Activated T-helper 17 cell treated with anti-CD3 and anti-CD28 coated beads, Interleukin-2, amount 50 U/mL, for 72 hours (primary cell): ENCODE results near the gene SP110. TPM values are rescaled to one million over a fixed set of nuclear protein-coding genes. Genes with fewer than 3 reads are reported as not detected.
"Not testable (repeated sequence)": the region's sequence is repeated elsewhere in the genome, so short reads cannot be mapped to it uniquely, and the experiment has no call there.

Experiments used
- ATAC-seq: fragments of 150-1000 bp; cut with Tn5 transposase; replicated peaks from 2 replicates; pipeline ENCODE4 v1.10.0; 2021; ENCODE audit warnings: mild to moderate bottlenecking, moderate library complexity
- H3K27ac Mint-ChIP-seq: one replicate; pipeline ENCODE4 v1.8.0; 2022; ENCODE audit warnings: mixed read lengths
- H3K27me3 Mint-ChIP-seq: one replicate; pipeline ENCODE4 v1.8.0; 2022; ENCODE audit warnings: mixed read lengths
- H3K36me3 Mint-ChIP-seq: one replicate; pipeline ENCODE4 v1.8.0; 2022; ENCODE audit warnings: low read depth, mild to moderate bottlenecking, mixed read lengths
- H3K4me1 Mint-ChIP-seq: one replicate; pipeline ENCODE4 v1.8.0; 2022; ENCODE audit warnings: mixed read lengths
- H3K4me3 Mint-ChIP-seq: one replicate; pipeline ENCODE4 v1.8.0; 2022; ENCODE audit warnings: mild to moderate bottlenecking, mixed read lengths
- H3K9me3 Mint-ChIP-seq: one replicate; pipeline ENCODE4 v1.8.0; 2022; ENCODE audit warnings: mixed read lengths
- total RNA-seq, 2 donors: library from RNA; stranded (reverse); gene quantifications; one replicate each; pipeline ENCODE4 v1.2.3, GENCODE V29; 2022

The SP110 gene
- total RNA-seq, 2 donors from 2014 or later: 53.1 to 56.8 TPM

- ATAC-seq: peak; percentile 45
- Mint-ChIP-seq H3K4me1 (peaks cover 41% of the 10 kb centered on the region), H3K27me3 (no peaks in the 10 kb centered on the region), H3K36me3 (peaks cover 93% of the 10 kb centered on the region), H3K9me3 (peaks cover 4% of the 10 kb centered on the region), H3K27ac (peak overlapping the region; percentile 70), H3K4me3 (peak overlapping the region; percentile 56)
These were observed 14.4 kb upstream of the SP110 start for GRCh38 chr2:230234122-230234722.

- H3K4me3 Mint-ChIP-seq: peak overlapping the region; percentile 96
- H3K36me3 Mint-ChIP-seq: peaks cover 89% of the 10 kb centered on the region
- H3K27ac Mint-ChIP-seq: peak overlapping the region; percentile 53
- no peaks in the 10 kb centered on the region for H3K27me3 Mint-ChIP-seq
- ATAC-seq: no peak
- peaks cover 53% of the 10 kb centered on the region for H3K4me1 Mint-ChIP-seq
- H3K9me3 Mint-ChIP-seq: peaks cover 4% of the 10 kb centered on the region
These were observed 11.5 kb upstream of the SP110 start for GRCh38 chr2:230231251-230231650.

- peak overlapping the region; percentile 96 for H3K4me3 Mint-ChIP-seq
- peak overlapping the region; percentile 53 for H3K27ac Mint-ChIP-seq
- peaks cover 53% of the 10 kb centered on the region for H3K4me1 Mint-ChIP-seq
- no peak for ATAC-seq
- H3K9me3 Mint-ChIP-seq: peaks cover 4% of the 10 kb centered on the region
- peaks cover 89% of the 10 kb centered on the region for H3K36me3 Mint-ChIP-seq
- no peaks in the 10 kb centered on the region for H3K27me3 Mint-ChIP-seq
These were observed 10.9 kb upstream of the SP110 start for GRCh38 chr2:230230496-230231200.

DNA sequence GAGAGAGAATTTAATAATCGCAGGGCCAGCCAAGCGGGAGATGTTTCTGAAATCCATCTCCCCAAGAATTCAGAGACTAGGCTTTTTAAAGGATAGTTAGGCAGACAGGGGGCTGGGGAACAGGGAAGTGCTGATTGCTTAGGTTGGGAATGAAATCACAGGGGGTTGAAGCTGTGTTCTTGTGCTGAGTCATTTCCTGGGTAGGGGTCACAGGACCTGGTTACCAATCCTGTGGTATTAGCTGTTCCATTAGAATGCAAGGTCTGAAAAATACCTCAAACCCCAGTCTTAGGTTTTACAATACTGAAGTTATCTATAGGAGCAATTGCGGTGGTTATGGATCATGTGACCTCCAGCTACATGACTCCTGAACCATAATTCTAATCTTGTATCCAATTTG is 10.3 kb upstream of the SP110 start:
- Mint-ChIP-seq H3K27me3 (no peaks in the 10 kb centered on the region), H3K9me3 (peaks cover 4% of the 10 kb centered on the region), H3K27ac (peak overlapping the region; percentile 53), H3K36me3 (peaks cover 87% of the 10 kb centered on the region), H3K4me1 (peaks cover 54% of the 10 kb centered on the region), H3K4me3 (peak overlapping the region; percentile 96)
- ATAC-seq: no peak

DNA sequence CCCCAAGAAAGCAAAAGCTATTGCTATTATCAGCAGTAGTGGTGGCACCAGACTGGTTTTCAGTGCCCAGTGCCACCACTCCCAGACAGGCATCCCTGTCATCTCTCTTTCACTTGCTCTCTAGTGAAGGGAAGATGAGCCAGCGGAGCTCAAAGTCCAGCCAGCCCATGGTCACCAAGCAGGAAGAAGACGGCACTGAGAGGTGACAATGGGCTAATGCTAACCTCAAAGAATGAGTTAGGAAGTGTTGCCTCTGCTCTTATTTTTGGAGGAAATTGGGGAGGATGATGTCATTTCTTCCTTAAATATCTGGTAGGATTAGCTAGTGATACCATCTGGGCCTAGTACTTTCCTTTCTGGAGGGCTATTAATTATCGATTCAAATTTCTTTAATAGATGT is 7.4 kb upstream of the SP110 start:
- peaks cover 4% of the 10 kb centered on the region for H3K9me3 Mint-ChIP-seq
- H3K27me3 Mint-ChIP-seq: no peaks in the 10 kb centered on the region
- H3K4me1 Mint-ChIP-seq: peaks cover 56% of the 10 kb centered on the region
- no peak for ATAC-seq
- peak overlapping the region; percentile 96 for H3K4me3 Mint-ChIP-seq
- H3K27ac Mint-ChIP-seq: peak overlapping the region; percentile 26
- peaks cover 66% of the 10 kb centered on the region for H3K36me3 Mint-ChIP-seq

GRCh38 chr2:230226051-230226551 is 6.3 kb upstream of the SP110 start:
- peak; percentile 62 for ATAC-seq
- Mint-ChIP-seq H3K4me3 (peak overlapping the region; percentile 96), H3K27me3 (no peaks in the 10 kb centered on the region), H3K4me1 (peaks cover 48% of the 10 kb centered on the region), H3K27ac (peak overlapping the region; percentile 97), H3K9me3 (peaks cover 4% of the 10 kb centered on the region), H3K36me3 (peaks cover 54% of the 10 kb centered on the region)

- no peaks in the 10 kb centered on the region for H3K27me3 Mint-ChIP-seq
- peak within 1 kb of the TSS; percentile 97 for H3K27ac Mint-ChIP-seq
- peak within 1 kb of the TSS; percentile 96 for H3K4me3 Mint-ChIP-seq
- no peaks in the 10 kb centered on the region for H3K9me3 Mint-ChIP-seq
- peaks cover 42% of the 10 kb centered on the region for H3K4me1 Mint-ChIP-seq
- H3K36me3 Mint-ChIP-seq: peaks cover 48% of the 10 kb centered on the region
- ATAC-seq: peak; percentile 94
These were observed 5.7 kb upstream of the SP110 start, which contains the start of gene SP140 for GRCh38 chr2:230225486-230225885. SP140 (plus strand) TSS chr2:230225736; CDS start chr2:230225845, 109 bp downstream.

GRCh38 chr2:230224458-230224857 is 4.7 kb upstream of the SP110 start:
- no peak for ATAC-seq
- Mint-ChIP-seq H3K27ac (peak overlapping the region; percentile 97), H3K27me3 (no peaks in the 10 kb centered on the region), H3K36me3 (peaks cover 46% of the 10 kb centered on the region), H3K4me3 (peak overlapping the region; percentile 96), H3K9me3 (no peaks in the 10 kb centered on the region), H3K4me1 (peaks cover 40% of the 10 kb centered on the region)

- Mint-ChIP-seq H3K4me1 (peaks cover 38% of the 10 kb centered on the region), H3K36me3 (peaks cover 30% of the 10 kb centered on the region), H3K27ac (peak overlapping the region; percentile 97), H3K4me3 (peak overlapping the region; percentile 96)
- ATAC-seq, H3K27me3 Mint-ChIP-seq, H3K9me3 Mint-ChIP-seq: not testable (repeated sequence)
These were observed 3.0 kb upstream of the SP110 start for GRCh38 chr2:230222829-230223228.

- Mint-ChIP-seq H3K27me3 (no peaks in the 10 kb centered on the region), H3K4me3 (no peak overlapping the region), H3K4me1 (peaks cover 45% of the 10 kb centered on the region), H3K36me3 (peaks cover 21% of the 10 kb centered on the region), H3K9me3 (no peaks in the 10 kb centered on the region), H3K27ac (no peak overlapping the region)
- ATAC-seq: no peak
These were observed 1.7 kb upstream of the SP110 start for GRCh38 chr2:230221493-230221892.

DNA sequence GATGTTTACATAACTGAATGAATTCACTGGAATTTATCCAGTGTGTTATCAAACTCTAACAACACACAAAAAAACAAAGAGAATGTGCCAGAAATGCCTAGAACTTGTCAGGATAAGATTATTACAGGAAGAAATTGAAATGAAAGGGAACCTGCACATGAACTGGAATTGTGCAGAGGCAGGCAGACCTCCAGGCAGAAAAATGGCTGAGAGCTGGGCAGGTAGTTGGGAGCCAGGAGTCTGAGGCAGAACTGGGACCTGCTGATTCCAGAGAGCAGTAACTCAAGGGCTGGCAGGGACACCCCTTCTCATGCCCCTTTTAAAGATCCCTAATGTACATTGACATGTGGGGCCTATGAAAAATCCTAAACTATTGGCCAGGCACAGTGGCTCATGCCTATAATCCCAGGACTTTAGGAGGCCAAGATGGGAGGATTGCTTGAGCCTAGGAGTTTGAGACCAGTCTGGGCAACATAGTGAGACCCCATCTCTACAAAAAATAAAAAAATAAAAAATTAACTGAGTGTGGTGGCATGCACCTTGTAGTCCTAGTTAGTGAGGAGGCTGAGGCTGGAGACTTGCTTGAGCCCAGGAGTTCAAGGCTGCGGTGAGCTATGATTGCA is 674 bp upstream of the SP110 start:
- no peak for ATAC-seq
- peaks cover 11% of the 10 kb centered on the region for H3K36me3 Mint-ChIP-seq
- H3K4me1 Mint-ChIP-seq: peaks cover 45% of the 10 kb centered on the region
- peak overlapping the region; percentile 93 for H3K4me3 Mint-ChIP-seq
- H3K27ac Mint-ChIP-seq: peak overlapping the region; percentile 91
- H3K9me3 Mint-ChIP-seq: no peaks in the 10 kb centered on the region
- no peaks in the 10 kb centered on the region for H3K27me3 Mint-ChIP-seq

GRCh38 chr2:230218421-230218820 is 1.4 kb downstream of the SP110 start:
- Mint-ChIP-seq H3K27me3 (no peaks in the 10 kb centered on the region), H3K36me3 (peaks cover 8% of the 10 kb centered on the region), H3K4me3 (peak overlapping the region; percentile 93), H3K9me3 (no peaks in the 10 kb centered on the region), H3K27ac (peak overlapping the region; percentile 79), H3K4me1 (peaks cover 31% of the 10 kb centered on the region)
- ATAC-seq: peak; percentile 28

GRCh38 chr2:230217424-230217823 is 2.4 kb downstream of the SP110 start:
- H3K4me3 Mint-ChIP-seq: peak overlapping the region; percentile 93
- no peaks in the 10 kb centered on the region for H3K9me3 Mint-ChIP-seq
- H3K27me3 Mint-ChIP-seq: no peaks in the 10 kb centered on the region
- ATAC-seq: no peak
- peaks cover 30% of the 10 kb centered on the region for H3K4me1 Mint-ChIP-seq
- H3K27ac Mint-ChIP-seq: peak overlapping the region; percentile 79
- H3K36me3 Mint-ChIP-seq: peaks cover 8% of the 10 kb centered on the region

DNA sequence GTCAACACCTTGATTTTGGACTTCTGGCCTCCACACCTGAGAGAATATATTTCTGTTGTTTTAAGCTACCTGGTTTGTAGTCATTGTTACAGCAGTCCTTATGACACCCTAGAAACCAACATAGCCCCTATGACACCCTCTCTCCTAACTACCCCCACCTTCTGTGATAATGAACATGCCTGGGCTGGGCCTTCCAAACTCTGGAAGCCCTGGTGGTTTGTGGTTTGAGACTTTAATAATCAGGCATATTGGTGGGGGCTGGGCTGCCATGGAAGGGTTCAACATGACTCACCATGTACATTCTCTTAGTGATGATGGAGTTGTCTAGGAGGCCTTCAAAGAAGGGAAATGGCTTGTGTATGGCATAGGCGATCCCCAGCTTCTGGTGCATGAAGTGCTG is 3.3 kb downstream of the SP110 start:
- Mint-ChIP-seq H3K4me1 (peaks cover 34% of the 10 kb centered on the region), H3K9me3 (no peaks in the 10 kb centered on the region), H3K36me3 (peaks cover 8% of the 10 kb centered on the region), H3K27me3 (no peaks in the 10 kb centered on the region), H3K4me3 (peak overlapping the region; percentile 8), H3K27ac (no peak overlapping the region)
- no peak for ATAC-seq
